Measurements from ENCODE around the gene CACNA2D2. TPM values are rescaled to one million over a fixed set of nuclear protein-coding genes. Genes with fewer than 3 reads are reported as not detected.

CACNA2D2 gene
- total and polyA plus RNA-seq, 2 of the 8 experiments (the other 6 are each of a cell fraction or from before 2014, with no cell fraction given) = 14.1 to 25.0 TPM

DNA sequence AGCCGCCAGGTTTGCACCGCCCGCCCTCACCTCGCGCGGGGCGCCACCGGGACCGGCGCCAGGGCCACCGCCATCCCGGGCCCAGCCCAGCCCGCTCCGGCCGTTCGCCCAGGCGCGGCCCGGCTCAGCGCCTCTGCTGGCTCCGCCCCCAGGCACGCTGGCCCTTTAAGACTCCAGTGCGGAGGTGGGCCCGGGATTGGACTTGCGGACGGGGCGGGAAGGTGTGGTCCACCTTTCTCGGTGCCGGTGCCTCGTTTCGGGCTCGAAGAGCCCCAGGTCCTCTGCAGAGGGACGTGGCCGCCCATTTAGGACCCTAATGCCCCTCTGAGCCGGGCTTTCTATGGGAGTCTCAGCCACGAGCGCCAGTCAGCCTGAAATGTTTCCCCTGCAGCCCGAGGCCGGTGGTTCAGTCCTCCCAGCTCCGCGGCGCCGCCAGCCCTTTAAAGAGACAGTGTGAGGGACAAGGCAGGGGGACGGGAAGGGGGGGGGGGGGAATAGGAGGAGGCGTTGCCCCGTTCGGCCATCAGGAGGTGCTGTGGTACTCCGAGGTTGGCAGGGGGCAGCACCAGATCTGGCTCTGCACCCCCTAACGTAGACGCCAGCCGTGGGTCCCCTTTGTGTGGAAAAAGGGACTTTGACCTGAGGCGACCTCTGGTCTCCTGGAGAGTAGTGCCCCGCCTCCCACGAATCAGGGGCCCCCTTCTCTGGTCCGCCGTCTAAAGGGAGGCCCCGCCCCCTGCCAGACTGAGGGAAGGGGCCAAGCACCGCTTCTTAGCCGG is 181.9 kb downstream of the CACNA2D2 start (continued):
- TF ChIP-seq, protein P1, sequence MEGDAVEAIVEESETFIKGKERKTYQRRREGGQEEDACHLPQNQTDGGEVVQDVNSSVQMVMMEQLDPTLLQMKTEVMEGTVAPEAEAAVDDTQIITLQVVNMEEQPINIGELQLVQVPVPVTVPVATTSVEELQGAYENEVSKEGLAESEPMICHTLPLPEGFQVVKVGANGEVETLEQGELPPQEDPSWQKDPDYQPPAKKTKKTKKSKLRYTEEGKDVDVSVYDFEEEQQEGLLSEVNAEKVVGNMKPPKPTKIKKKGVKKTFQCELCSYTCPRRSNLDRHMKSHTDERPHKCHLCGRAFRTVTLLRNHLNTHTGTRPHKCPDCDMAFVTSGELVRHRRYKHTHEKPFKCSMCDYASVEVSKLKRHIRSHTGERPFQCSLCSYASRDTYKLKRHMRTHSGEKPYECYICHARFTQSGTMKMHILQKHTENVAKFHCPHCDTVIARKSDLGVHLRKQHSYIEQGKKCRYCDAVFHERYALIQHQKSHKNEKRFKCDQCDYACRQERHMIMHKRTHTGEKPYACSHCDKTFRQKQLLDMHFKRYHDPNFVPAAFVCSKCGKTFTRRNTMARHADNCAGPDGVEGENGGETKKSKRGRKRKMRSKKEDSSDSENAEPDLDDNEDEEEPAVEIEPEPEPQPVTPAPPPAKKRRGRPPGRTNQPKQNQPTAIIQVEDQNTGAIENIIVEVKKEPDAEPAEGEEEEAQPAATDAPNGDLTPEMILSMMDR (IDR thresholded peaks at IDR 0.05; ENCODE audit: control extremely low read depth in 1 of 3, insufficient read depth in 1 of 3, low read depth in 1 of 3, low read length in 3 of 3) = peak in 2 of 3 experiments; percentile 69 to 71; a peak in 3 of 4 replicates
- 0 out of 4 replicates have a peak, but pooled peaks of 1 of the 2 experiments have one; percentile 20 for TF ChIP-seq RAD21 (IDR thresholded peaks at IDR 0.05 in 1 of 2, conservative IDR thresholded peaks at IDR 0.05 in 1 of 2; ENCODE audit: low read depth in 2 of 2, low read length in 2 of 2)
- TF ChIP-seq, protein P2, sequence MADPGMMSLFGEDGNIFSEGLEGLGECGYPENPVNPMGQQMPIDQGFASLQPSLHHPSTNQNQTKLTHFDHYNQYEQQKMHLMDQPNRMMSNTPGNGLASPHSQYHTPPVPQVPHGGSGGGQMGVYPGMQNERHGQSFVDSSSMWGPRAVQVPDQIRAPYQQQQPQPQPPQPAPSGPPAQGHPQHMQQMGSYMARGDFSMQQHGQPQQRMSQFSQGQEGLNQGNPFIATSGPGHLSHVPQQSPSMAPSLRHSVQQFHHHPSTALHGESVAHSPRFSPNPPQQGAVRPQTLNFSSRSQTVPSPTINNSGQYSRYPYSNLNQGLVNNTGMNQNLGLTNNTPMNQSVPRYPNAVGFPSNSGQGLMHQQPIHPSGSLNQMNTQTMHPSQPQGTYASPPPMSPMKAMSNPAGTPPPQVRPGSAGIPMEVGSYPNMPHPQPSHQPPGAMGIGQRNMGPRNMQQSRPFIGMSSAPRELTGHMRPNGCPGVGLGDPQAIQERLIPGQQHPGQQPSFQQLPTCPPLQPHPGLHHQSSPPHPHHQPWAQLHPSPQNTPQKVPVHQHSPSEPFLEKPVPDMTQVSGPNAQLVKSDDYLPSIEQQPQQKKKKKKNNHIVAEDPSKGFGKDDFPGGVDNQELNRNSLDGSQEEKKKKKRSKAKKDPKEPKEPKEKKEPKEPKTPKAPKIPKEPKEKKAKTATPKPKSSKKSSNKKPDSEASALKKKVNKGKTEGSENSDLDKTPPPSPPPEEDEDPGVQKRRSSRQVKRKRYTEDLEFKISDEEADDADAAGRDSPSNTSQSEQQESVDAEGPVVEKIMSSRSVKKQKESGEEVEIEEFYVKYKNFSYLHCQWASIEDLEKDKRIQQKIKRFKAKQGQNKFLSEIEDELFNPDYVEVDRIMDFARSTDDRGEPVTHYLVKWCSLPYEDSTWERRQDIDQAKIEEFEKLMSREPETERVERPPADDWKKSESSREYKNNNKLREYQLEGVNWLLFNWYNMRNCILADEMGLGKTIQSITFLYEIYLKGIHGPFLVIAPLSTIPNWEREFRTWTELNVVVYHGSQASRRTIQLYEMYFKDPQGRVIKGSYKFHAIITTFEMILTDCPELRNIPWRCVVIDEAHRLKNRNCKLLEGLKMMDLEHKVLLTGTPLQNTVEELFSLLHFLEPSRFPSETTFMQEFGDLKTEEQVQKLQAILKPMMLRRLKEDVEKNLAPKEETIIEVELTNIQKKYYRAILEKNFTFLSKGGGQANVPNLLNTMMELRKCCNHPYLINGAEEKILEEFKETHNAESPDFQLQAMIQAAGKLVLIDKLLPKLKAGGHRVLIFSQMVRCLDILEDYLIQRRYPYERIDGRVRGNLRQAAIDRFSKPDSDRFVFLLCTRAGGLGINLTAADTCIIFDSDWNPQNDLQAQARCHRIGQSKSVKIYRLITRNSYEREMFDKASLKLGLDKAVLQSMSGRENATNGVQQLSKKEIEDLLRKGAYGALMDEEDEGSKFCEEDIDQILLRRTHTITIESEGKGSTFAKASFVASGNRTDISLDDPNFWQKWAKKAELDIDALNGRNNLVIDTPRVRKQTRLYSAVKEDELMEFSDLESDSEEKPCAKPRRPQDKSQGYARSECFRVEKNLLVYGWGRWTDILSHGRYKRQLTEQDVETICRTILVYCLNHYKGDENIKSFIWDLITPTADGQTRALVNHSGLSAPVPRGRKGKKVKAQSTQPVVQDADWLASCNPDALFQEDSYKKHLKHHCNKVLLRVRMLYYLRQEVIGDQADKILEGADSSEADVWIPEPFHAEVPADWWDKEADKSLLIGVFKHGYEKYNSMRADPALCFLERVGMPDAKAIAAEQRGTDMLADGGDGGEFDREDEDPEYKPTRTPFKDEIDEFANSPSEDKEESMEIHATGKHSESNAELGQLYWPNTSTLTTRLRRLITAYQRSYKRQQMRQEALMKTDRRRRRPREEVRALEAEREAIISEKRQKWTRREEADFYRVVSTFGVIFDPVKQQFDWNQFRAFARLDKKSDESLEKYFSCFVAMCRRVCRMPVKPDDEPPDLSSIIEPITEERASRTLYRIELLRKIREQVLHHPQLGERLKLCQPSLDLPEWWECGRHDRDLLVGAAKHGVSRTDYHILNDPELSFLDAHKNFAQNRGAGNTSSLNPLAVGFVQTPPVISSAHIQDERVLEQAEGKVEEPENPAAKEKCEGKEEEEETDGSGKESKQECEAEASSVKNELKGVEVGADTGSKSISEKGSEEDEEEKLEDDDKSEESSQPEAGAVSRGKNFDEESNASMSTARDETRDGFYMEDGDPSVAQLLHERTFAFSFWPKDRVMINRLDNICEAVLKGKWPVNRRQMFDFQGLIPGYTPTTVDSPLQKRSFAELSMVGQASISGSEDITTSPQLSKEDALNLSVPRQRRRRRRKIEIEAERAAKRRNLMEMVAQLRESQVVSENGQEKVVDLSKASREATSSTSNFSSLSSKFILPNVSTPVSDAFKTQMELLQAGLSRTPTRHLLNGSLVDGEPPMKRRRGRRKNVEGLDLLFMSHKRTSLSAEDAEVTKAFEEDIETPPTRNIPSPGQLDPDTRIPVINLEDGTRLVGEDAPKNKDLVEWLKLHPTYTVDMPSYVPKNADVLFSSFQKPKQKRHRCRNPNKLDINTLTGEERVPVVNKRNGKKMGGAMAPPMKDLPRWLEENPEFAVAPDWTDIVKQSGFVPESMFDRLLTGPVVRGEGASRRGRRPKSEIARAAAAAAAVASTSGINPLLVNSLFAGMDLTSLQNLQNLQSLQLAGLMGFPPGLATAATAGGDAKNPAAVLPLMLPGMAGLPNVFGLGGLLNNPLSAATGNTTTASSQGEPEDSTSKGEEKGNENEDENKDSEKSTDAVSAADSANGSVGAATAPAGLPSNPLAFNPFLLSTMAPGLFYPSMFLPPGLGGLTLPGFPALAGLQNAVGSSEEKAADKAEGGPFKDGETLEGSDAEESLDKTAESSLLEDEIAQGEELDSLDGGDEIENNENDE (IDR thresholded peaks at IDR 0.05; ENCODE audit: insufficient replicate concordance, low read length) = no peak
- peak; percentile 96 for TF ChIP-seq JUND (IDR thresholded peaks at IDR 0.05; ENCODE audit: low read length)
- TF ChIP-seq KDM5A (IDR thresholded peaks at IDR 0.05; ENCODE audit: low read length) = no peak
- TF ChIP-seq SIRT6 (IDR thresholded peaks at IDR 0.05; ENCODE audit: low read length) = no peak
- TF ChIP-seq BCL11A (IDR thresholded peaks at IDR 0.05; ENCODE audit: low read depth in 2 of 2, low read length in 2 of 2) = no peak

All from H1 (cell line).